GM20000 (cell line): ENCODE data around the gene RPUSD1.

Experiments
- DNase-seq: peaks from one replicate; pipeline ENCODE4 v3.0.0; 2012; ENCODE audit warnings: low spot score
- TF ChIP-seq, protein P1 (sequence below): IDR thresholded peaks from 2 replicates; pipeline ENCODE4 v1.5.1; 2012; ENCODE audit warnings: mild to moderate bottlenecking, control low read depth; ENCODE audit errors: extremely low read depth, missing control alignments

The RPUSD1 gene

DNA sequence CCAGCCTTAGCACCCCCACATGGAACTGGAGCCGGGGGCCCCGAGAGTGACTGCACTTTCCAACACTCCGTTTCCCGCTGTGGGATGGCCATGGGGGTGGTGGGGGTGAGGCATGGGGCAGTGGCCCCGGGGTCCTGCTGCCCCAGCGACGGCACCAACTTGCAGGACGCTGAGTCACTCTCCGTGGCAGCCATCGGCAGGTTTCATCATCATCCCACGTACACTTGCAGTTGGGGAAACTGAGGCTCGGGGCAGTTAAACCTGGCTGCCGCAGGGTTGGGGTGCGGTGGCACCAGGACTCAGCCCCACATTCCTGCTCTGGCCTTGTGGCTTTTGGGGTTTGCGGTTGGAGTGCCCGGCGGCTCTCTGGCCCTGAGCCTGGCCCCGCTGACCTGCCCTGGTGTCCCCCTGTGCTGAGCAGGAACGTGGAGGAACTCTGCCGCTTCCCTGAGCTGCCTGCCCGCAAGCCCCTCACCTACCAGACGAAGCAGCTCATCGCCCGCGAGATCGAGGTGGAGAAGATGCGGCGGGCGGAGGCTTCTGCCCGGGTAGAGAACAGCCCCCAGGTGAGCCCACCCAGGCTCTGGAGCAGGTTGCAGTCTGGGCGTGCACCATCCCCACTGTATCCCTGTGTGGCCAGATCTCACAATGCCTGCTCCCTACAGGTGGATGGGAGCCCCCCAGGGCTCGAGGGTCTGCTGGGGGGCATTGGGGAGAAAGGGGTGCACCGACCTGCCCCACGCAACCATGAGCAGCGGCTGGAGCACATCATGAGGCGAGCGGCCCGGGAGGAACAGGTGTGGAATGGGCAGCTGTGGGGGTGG is 8.3 kb upstream of the RPUSD1 start:
- TF ChIP-seq, protein P1, sequence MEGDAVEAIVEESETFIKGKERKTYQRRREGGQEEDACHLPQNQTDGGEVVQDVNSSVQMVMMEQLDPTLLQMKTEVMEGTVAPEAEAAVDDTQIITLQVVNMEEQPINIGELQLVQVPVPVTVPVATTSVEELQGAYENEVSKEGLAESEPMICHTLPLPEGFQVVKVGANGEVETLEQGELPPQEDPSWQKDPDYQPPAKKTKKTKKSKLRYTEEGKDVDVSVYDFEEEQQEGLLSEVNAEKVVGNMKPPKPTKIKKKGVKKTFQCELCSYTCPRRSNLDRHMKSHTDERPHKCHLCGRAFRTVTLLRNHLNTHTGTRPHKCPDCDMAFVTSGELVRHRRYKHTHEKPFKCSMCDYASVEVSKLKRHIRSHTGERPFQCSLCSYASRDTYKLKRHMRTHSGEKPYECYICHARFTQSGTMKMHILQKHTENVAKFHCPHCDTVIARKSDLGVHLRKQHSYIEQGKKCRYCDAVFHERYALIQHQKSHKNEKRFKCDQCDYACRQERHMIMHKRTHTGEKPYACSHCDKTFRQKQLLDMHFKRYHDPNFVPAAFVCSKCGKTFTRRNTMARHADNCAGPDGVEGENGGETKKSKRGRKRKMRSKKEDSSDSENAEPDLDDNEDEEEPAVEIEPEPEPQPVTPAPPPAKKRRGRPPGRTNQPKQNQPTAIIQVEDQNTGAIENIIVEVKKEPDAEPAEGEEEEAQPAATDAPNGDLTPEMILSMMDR: no peak
- no peak for DNase-seq

- TF ChIP-seq, protein P1: no peak
- no peak for DNase-seq
Measured at GRCh38 chr16:795580-796229, 7.5 kb upstream of the RPUSD1 start.

DNA sequence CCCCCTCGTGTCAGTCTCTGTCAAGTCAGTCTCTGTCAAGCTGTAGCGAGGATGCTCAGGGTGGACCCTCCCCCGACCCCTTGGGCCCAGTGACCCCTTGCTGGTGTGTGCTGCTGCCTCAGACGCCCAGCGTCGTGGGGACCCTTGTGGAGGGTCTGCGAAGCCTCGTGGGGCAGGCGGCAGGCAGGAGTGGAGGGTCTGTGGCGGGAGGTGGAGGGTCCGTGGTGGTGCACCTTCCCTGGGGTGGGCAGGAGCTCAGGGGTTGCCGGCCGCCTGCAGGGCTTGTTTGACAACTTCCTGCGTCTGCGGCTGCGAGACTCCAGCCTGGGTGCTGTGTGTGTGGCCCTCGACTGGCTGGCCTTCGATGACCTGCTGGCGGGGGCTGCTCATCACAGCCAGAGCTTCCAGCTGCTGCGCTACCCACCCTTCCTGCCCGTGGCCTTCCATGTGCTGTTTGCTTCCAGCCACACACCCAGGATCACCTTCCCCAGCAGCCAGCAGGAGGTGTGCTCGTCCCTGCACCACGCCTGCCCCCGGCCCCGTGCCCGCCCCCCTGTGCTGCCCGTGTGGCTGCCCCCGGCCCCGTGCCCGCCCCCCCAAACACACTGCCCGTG is 6.8 kb upstream of the RPUSD1 start:
- DNase-seq: no peak
- TF ChIP-seq, protein P1: no peak

DNA sequence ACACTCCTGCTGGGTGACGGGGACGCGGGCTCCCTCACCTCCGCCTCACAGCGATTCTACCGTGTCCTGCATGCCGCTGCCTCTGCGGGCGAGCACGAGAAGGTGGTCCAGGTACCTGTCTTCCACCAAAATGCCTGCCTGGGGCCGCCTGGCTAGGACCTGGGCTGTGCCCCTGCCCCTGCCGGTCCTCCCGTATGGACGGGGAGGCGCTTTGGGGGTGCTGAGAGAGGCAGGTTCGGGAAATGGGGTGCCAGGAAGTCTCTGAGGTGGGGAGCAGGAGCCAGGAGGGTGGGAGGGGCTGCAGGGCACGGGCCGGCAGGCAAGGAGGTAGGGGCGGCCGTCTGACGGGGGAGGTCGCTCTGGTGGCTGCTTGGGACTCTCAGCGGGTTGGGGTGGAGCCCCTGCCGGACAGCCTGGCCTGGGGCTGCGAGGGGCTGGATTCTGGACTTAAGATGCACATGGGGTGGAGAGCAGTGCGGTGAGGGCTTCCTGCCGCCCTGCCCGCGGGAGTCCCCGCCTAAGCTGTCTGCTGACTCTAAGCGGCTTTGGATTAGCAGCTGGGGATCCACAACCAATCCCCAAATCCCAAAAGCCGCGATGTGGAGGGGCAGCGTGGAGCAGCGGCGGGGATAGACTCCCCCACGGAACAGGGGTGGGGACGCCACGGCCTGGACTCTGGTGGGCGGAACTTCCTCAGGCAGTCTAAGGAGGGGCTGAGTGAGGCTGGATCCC is 6.1 kb upstream of the RPUSD1 start:
- TF ChIP-seq, protein P1: no peak

GRCh38 chr16:793414-793813 is 5.2 kb upstream of the RPUSD1 start:
- no peak for DNase-seq
- TF ChIP-seq, protein P1: no peak

More for the DNA sequence above, 6.1 kb upstream of the RPUSD1 start:
- DNase-seq: no peak

- TF ChIP-seq, protein P1: no peak
- DNase-seq: no peak
Measured at GRCh38 chr16:792221-792995, 4.2 kb upstream of the RPUSD1 start.
